Loucy (cell line): ENCODE measurements around the gene DHPS.

ENCODE experiments used
- H2AFZ ChIP-seq: fragments of 200-600 bp; sonication (generic); 2 replicates; pipeline ENCODE4 v1.6.0; 2016; ENCODE audit warnings: antibody characterized with exemption, mild to moderate bottlenecking, low read length, moderate library complexity
- H3F3A ChIP-seq: fragments of 200-600 bp; 2 replicates; pipeline ENCODE4 v1.6.0; 2016; ENCODE audit warnings: antibody characterized with exemption, low read depth, mild to moderate bottlenecking
- H3K27me3 ChIP-seq: fragments of 200-600 bp; sonication (generic); 2 replicates; pipeline ENCODE4 v1.6.1; 2014; ENCODE audit warnings: low read length, mild to moderate bottlenecking; ENCODE audit not compliant: insufficient read depth, poor library complexity, severe bottlenecking
- H3K36me3 ChIP-seq: fragments of 200-600 bp; sonication (generic); 2 replicates; pipeline ENCODE4 v1.6.1; 2016; ENCODE audit warnings: low read length; ENCODE audit not compliant: insufficient read depth
- H3K4me1 ChIP-seq: fragments of 200-600 bp; sonication (generic); 2 replicates; pipeline ENCODE4 v1.5.1; 2014; ENCODE audit warnings: low read length, mild to moderate bottlenecking; ENCODE audit not compliant: insufficient read depth, poor library complexity, severe bottlenecking
- H3K4me2 ChIP-seq: fragments of 200-600 bp; sonication (generic); 2 replicates; pipeline ENCODE4 v1.6.0; 2014; ENCODE audit warnings: antibody characterized with exemption, low read length, low read depth, mild to moderate bottlenecking; ENCODE audit not compliant: poor library complexity, severe bottlenecking
- H3K4me3 ChIP-seq: fragments of 200-600 bp; sonication (generic); 2 replicates; pipeline ENCODE4 v1.5.1; 2014; ENCODE audit warnings: low read length, mild to moderate bottlenecking, mixed read lengths; ENCODE audit not compliant: poor library complexity, severe bottlenecking
- H3K79me2 ChIP-seq: fragments of 200-600 bp; sonication (generic); 2 replicates; pipeline ENCODE4 v1.6.1; 2014; ENCODE audit warnings: low read length; ENCODE audit not compliant: insufficient read depth
- H3K9ac ChIP-seq: fragments of 200-600 bp; sonication (generic); 2 replicates; pipeline ENCODE4 v1.6.0; 2014; ENCODE audit warnings: mild to moderate bottlenecking, low read depth, low read length, moderate library complexity; ENCODE audit not compliant: poor library complexity, severe bottlenecking
- H3K9me2 ChIP-seq: fragments of 200-600 bp; sonication (generic); replicated peaks from 2 replicates; pipeline ENCODE4 v1.6.1; 2016; ENCODE audit warnings: low read depth, low read length, mixed read lengths
- H3K9me3 ChIP-seq: fragments of 200-600 bp; sonication (generic); 2 replicates; pipeline ENCODE4 v1.6.1; 2014; ENCODE audit warnings: mild to moderate bottlenecking, antibody characterized with exemption, low read length, low read depth; ENCODE audit not compliant: insufficient read depth
- H4K20me1 ChIP-seq: fragments of 200-600 bp; sonication (generic); 2 replicates; pipeline ENCODE4 v1.6.0; 2014; ENCODE audit warnings: antibody characterized with exemption, low read length, mild to moderate bottlenecking; ENCODE audit not compliant: insufficient read depth, poor library complexity, severe bottlenecking
- EZH2phosphoT487 ChIP-seq: fragments of 200-600 bp; IDR thresholded peaks from 2 replicates; pipeline ENCODE4 v1.6.1; 2018; ENCODE audit warnings: antibody characterized with exemption, mild to moderate bottlenecking, moderate library complexity, borderline replicate concordance
- TF ChIP-seq, protein P1 (sequence below): fragments of 200-600 bp; sonication (generic); conservative IDR thresholded peaks from 2 replicates; pipeline ENCODE4 v1.5.1; 2014; ENCODE audit warnings: mild to moderate bottlenecking, antibody characterized with exemption, low read length

DHPS gene

DNA sequence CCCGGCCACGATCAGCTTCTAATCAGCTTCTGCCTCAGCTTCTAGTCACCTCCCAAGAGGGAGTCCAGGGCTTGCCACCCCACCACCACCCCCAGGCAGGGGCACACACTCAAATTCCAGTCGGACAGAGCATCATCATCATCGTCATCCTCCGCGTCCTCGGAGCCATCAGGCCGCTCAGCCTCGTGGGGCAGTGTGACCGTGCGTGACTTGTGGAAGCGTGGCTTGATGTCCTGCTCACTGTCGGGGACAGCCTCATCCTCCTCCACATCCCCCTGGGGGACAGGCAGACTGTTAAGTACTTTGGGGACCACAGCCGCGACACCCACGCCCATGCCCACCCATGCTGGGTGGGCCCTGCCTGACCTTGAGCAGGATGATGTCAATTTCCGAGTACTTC is 29.5 kb upstream of the DHPS start:
- peaks cover 66% of the 10 kb centered on the region; the same call in 1 of the 2 replicates for H3K36me3 ChIP-seq

DNA sequence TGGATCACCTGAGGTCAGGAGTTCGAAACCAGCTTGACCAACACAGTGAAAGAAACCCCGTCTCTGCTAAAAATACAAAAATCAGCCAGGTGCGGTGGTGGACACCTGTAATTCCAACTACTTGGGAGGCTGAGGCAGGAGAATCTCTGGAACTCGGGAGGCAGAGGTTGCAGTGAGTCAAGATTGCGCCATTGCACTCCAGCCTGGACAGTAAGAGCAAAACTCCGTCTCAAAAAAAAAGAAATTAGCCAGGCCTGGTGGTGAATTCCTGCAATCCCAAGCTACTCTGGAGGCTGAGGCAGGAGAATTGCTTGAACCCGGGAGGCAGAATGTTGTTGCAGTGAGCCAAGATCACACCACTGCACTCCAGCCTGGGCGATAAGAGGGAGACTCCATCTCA is 27.0 kb upstream of the DHPS start:
- H3K4me3 ChIP-seq: no peak overlapping the region
- no peak overlapping the region for H3K9ac ChIP-seq
- no peaks in the 10 kb centered on the region for H3K79me2 ChIP-seq
- H3K9me3 ChIP-seq: no peaks in the 10 kb centered on the region
- H3K27me3 ChIP-seq: no peaks in the 10 kb centered on the region
- H3K4me2 ChIP-seq: no peak overlapping the region
- no peaks in the 10 kb centered on the region for H3F3A ChIP-seq
- H3K4me1 ChIP-seq: no peaks in the 10 kb centered on the region
- H4K20me1 ChIP-seq: no peaks in the 10 kb centered on the region
- peaks cover 65% of the 10 kb centered on the region; the same call in 1 of the 2 replicates for H3K36me3 ChIP-seq
- no peaks in the 10 kb centered on the region for H3K9me2 ChIP-seq
- TF ChIP-seq, protein P1, sequence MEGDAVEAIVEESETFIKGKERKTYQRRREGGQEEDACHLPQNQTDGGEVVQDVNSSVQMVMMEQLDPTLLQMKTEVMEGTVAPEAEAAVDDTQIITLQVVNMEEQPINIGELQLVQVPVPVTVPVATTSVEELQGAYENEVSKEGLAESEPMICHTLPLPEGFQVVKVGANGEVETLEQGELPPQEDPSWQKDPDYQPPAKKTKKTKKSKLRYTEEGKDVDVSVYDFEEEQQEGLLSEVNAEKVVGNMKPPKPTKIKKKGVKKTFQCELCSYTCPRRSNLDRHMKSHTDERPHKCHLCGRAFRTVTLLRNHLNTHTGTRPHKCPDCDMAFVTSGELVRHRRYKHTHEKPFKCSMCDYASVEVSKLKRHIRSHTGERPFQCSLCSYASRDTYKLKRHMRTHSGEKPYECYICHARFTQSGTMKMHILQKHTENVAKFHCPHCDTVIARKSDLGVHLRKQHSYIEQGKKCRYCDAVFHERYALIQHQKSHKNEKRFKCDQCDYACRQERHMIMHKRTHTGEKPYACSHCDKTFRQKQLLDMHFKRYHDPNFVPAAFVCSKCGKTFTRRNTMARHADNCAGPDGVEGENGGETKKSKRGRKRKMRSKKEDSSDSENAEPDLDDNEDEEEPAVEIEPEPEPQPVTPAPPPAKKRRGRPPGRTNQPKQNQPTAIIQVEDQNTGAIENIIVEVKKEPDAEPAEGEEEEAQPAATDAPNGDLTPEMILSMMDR: no peak
- no peak for TF ChIP-seq EZH2phosphoT487
- H2AFZ ChIP-seq: no peak overlapping the region

More for the DNA sequence above, 29.5 kb upstream of the DHPS start:
- no peak for TF ChIP-seq EZH2phosphoT487
- TF ChIP-seq, protein P1: no peak
- Histone ChIP-seq H3K27me3 (no peaks in the 10 kb centered on the region), H4K20me1 (no peaks in the 10 kb centered on the region), H2AFZ (no peak overlapping the region), H3K9ac (no peak overlapping the region), H3K9me3 (no peaks in the 10 kb centered on the region), H3F3A (no peaks in the 10 kb centered on the region), H3K79me2 (0 out of 2 replicates have a peak, but pooled peaks cover 4% of the 10 kb centered on the region), H3K4me3 (no peak overlapping the region), H3K4me2 (no peak overlapping the region), H3K4me1 (no peaks in the 10 kb centered on the region), H3K9me2 (no peaks in the 10 kb centered on the region)

DNA sequence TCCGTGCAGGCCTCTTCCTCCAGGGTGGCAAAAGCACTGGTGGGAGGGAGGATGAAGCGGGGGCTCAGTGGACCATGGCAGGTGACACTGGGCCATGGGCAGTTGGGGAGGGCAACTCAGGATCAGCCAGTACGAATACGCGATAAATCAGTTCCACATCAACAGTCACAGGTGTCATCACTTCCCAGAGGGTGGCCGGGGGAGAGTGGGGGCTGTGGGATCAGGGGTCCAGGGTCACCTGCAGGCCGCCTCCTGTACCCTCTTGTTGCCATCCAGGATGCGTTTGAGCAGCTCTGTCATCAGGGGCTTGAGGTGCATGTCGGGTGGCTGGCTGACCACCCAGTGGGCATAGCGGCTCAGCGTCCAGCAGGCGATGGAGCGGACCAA is 24.6 kb upstream of the DHPS start:
- Histone ChIP-seq H3K9me2 (no peaks in the 10 kb centered on the region), H3K4me1 (no peaks in the 10 kb centered on the region), H3K4me3 (no peak overlapping the region), H3K27me3 (no peaks in the 10 kb centered on the region), H3K9me3 (no peaks in the 10 kb centered on the region), H3F3A (no peaks in the 10 kb centered on the region), H3K4me2 (no peak overlapping the region), H4K20me1 (no peaks in the 10 kb centered on the region), H3K36me3 (peaks cover 75% of the 10 kb centered on the region; the same call in 1 of the 2 replicates), H3K9ac (no peak overlapping the region), H2AFZ (no peak overlapping the region), H3K79me2 (no peaks in the 10 kb centered on the region)
- TF ChIP-seq EZH2phosphoT487: no peak
- TF ChIP-seq, protein P1: no peak
